ENCODE measurements around the gene PLA2G3.
A peak's percentile ranks its signal among the peaks of the same experiment; 100 is the strongest.
"Not testable (repeated sequence)": the region's sequence is repeated elsewhere in the genome, so short reads cannot be mapped to it uniquely, and the experiment has no call there.

PLA2G3 gene

GRCh38 chr22:31139866-31140716 is at the start of gene PLA2G3:
PLA2G3 (minus strand) TSS chr22:31140508; CDS start chr22:31140354, 154 bp downstream.
- DNase-seq (ENCODE audit: low read depth in 2 of 2, low spot score in 1 of 2): no peak

- DNase-seq (ENCODE audit: low read depth in 2 of 2, low spot score in 1 of 2): no peak
Measured at GRCh38 chr22:31187627-31188026, 47.3 kb upstream of the PLA2G3 start.

GRCh38 chr22:31185056-31185455 is 44.7 kb upstream of the PLA2G3 start:
- DNase-seq (ENCODE audit: low read depth in 2 of 2, low spot score in 1 of 2): no peak

GRCh38 chr22:31184015-31184414 is 43.7 kb upstream of the PLA2G3 start:
- DNase-seq (ENCODE audit: low read depth in 2 of 2, low spot score in 1 of 2): no peak

DNA sequence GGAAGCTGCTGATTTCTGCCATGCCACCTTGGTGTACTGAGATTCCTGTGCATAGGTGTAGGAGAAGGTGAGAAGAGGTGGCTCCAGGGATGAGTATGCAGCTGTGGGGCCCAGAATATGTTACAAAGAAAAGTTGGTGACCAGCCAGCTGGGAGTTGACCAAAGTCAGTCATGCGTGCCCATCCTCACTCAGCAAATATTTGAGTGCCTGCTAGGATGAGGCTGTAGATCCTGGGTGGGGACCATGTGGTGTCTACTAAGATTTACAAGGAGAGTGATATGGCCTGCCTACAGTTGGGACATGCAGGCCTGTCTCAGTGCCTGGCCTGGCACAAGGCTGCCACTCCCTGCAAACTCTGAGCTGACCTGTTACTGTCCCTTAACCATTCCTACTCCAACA is 39.0 kb upstream of the PLA2G3 start:
- DNase-seq (ENCODE audit: low read depth in 2 of 2, low spot score in 1 of 2): no peak

GRCh38 chr22:31178859-31179258 is 38.6 kb upstream of the PLA2G3 start:
- no peak for DNase-seq (ENCODE audit: low read depth in 2 of 2, low spot score in 1 of 2)

DNA sequence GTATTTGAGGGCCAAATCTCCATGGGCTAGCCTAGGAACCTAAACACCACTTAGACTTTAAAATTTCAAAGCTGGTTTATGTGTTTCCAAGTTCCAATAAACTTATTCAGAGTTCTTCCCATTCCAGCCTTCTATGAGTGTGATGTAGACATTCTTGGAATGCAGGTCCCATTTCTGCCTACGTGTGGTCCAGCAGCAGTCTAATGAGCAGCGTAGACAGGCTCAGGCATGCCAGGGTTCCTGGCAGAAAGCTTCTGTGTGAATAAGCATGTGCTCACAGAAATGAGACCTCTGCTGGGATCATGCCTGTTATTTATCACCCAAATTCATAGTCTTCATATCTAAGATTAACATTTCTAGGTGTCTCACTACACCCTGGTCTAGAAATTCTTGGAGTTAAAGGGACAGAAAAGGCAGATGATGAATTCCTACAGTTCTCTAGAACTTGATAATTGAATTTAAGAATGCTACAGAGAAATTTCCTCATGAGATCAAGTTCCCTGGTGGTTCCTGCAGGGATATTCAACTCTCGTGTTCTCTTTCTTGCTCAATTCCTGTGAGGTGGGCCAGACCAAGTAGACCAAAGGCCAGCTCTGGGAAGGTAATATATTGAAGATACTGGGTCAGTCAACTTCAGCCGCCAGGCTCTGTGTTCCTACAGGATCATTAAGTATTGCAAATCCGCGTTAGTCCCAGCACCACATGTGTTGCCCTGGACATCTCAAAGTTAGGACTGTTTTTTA is 37.3 kb upstream of the PLA2G3 start:
- DNase-seq (ENCODE audit: low read depth in 2 of 2, low spot score in 1 of 2): no peak

DNA sequence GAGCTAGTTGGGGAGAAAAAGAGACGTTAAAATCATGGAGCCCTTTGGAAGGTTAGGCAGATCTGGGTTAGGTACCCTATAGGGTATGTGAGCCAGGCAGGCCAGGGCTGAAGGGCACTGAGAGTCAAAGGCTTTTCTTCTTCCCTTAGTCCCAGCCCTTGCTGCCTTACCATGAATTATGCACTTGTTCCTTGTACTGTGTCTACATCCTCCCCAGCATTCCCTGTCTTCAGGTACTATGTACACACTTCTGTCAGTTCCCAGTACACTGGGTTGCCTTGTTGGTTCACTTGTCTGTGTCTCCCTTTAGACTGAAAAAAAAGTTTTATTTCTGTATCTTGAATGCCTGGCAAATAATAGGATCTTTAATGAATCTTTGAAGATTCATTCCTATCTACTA is 36.6 kb upstream of the PLA2G3 start:
- no peak for DNase-seq (ENCODE audit: low read depth in 2 of 2, low spot score in 1 of 2)

- no peak for DNase-seq (ENCODE audit: low read depth in 2 of 2, low spot score in 1 of 2)
Measured at GRCh38 chr22:31173386-31174145, 33.3 kb upstream of the PLA2G3 start.

DNA sequence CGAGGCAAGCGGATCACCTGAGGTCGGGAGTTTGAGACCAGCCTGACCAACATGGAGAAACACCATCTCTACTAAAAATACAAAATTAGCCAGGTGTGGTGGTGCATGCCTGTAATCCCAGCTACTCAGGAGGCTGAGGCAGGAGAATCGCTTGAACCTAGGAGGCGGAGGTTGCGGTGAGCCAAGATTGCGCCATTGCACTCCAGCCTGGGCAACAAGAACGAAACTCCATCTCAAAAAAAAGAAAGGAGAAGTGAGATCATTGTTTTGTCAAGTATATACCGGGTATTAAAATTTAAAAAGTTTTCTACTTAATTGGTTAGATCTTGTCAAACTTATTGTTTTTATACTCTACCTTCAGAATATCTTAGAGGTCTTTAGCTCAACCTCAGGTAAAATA is 31.4 kb upstream of the PLA2G3 start:
- DNase-seq (ENCODE audit: low read depth in 2 of 2, low spot score in 1 of 2): not testable (repeated sequence)

GRCh38 chr22:31170971-31171370 is 30.7 kb upstream of the PLA2G3 start:
- DNase-seq (ENCODE audit: low read depth in 2 of 2, low spot score in 1 of 2): no peak

DNA sequence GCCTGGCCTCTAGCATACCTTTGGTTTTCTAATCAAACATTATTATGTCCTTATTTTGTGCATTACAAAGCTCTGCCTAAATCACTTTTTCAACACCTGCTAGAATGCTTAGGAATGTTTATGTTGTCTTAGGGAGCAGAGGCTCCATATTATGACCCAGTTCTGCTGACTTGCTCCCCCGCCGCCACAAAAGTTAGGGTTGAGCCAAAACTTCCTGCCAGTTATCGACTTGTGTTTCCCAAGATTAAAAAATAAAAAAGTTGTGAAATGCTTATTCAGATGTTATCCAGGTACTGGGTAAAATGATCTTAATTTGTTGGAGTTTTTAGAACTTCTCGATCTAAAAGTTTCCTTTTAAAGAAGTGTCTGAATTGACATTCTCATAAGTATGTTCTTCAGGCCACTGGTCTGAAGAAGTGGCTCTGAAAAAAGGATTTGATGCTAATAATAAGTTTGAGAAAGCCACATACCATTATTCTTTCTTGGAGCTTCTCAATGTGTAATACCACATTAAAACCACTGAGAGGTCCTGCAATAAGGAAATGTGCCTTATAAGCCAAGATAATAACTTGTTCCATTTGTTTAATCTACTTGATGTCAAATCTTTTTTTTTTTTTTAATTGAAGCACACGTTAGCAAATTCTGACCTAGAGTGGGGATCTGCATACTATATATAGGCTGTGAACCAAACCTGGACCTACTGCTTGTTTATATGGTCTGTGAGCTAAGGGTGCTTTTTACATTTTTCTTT is 21.9 kb upstream of the PLA2G3 start:
- no peak for DNase-seq (ENCODE audit: low read depth in 2 of 2, low spot score in 1 of 2)

- no peak for DNase-seq (ENCODE audit: low read depth in 2 of 2, low spot score in 1 of 2)
Measured at GRCh38 chr22:31161386-31161785, 21.1 kb upstream of the PLA2G3 start.

DNA sequence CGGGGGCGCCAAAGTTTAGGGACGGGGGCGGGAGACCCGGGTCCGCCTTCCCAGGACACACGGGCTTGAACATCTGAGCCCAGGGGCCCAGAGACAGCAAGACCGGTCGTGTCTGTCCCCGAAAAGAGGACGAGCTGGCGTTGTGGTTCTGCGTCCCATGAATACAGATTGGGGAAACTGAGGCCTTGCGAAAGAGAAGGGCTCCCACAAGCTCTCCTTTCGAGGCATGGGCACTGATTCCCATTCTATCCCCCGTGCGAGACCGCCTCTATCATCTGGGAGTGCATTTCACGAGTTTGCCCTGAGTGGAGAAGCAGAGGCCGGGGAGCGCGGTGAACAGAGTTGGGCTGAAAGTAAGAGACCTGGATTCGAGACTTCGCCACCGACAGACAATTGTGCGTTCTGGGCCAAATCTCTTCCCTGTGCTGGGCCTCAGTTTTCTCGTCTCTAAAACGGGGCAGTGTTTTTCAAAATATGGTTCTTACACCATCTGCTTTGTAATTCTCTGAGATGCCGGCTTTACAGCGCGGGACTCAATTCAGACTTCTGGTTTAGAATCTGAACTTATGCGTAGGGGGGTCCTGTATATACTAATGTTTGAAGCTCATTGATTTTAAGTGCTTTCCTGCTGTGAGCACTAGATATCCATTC is 20.1 kb upstream of the PLA2G3 start:
- DNase-seq (ENCODE audit: low read depth in 2 of 2, low spot score in 1 of 2): peak in 1 of 2 donors; percentile 1

DNA sequence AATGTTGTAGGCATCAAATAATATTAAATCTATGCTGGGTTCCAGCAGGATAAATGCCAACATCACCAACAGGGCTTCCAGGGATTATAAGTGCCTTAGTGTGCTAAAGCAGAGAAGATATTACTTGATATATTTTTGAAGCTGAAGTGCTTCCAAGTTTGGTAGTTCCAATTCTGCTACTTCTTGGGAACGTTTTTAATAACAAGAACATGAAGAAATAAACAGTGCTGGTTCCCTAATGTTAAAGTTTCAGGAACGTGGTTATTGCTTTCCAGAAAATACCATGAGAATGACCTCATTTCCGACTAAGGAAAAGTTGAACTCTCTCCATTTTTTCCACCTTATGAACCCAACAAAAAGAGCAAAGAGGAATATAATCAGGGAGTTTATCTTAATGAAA is 15.1 kb upstream of the PLA2G3 start:
- DNase-seq (ENCODE audit: low read depth in 2 of 2, low spot score in 1 of 2): no peak

- DNase-seq (ENCODE audit: low read depth in 2 of 2, low spot score in 1 of 2): no peak
Measured at GRCh38 chr22:31154975-31155374, 14.7 kb upstream of the PLA2G3 start.

DNA sequence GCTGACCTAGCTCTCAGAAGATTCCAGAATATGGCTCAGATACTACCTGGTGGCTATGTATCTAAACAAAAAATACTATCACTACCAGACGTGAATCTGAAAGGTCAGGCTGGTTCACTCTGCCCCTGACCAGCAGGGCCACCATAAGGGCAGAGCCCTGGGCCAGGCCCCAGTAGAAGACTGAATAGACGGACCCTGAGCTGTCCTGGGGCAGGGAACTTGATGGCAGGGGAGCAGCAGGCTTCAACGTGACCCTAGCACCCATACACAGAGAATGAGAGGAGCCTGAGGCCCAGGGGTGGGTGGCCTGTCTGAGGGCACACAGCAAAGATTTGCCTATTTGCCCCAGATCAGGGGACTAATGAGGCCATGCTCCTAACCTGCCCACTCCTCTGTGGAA is 13.0 kb upstream of the PLA2G3 start:
- DNase-seq (ENCODE audit: low read depth in 2 of 2, low spot score in 1 of 2): no peak

- no peak for DNase-seq (ENCODE audit: low read depth in 2 of 2, low spot score in 1 of 2)
Measured at GRCh38 chr22:31151872-31152271, 11.6 kb upstream of the PLA2G3 start.

DNA sequence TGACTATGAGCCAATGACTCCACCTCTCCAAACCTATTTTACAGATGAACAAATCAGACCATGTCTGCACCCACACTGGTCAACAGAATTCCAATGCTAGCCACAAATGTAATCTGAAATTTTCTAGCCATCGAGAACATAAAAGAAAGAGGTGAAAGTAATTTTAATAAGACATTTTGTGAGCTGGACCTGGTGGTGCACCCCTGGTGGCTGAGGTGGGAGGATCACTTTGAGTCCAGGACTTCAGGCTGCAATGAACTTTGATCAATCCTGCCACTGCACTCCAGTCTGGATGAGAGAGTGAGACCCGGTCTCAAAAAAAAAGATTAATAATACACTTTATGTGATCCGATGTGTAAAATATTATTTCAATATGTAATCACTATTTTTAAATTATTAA is 10.3 kb upstream of the PLA2G3 start:
- DNase-seq (ENCODE audit: low read depth in 2 of 2, low spot score in 1 of 2): no peak

GRCh38 chr22:31148953-31149627 is 8.8 kb upstream of the PLA2G3 start:
- no peak for DNase-seq (ENCODE audit: low read depth in 2 of 2, low spot score in 1 of 2)
